ENCODE results near the gene GPX1.

The GPX1 gene

GRCh38 chr3:49310677-49311076 lies 47.5 kb downstream of the GPX1 start:
- no peak for DNase-seq

Measured in activated effector memory CD4-positive, alpha-beta T cell treated with anti-CD3 and anti-CD28 coated beads, Interleukin-2, amount 50 U/mL, for 16 hours (primary cell).